Activated naive CD4-positive, alpha-beta T cell treated with anti-CD3 and anti-CD28 coated beads, Interleukin-2, amount 10 ng/mL, durations not matched to agents 5 hours and 36 hours (primary cell): ENCODE results near the gene JSRP1. TPM values are rescaled to one million over a fixed set of nuclear protein-coding genes. Genes with fewer than 3 reads are reported as not detected.

Experiments used
- microRNA-seq: library from miRNA; unstranded; fragments of <30 nt; microRNA quantifications from one replicate; pipeline ENCODE4 v1.2.0, GENCODE V29; 2022; ENCODE audit warnings: borderline microRNAs expressed, borderline replicate concordance
- total RNA-seq, 2 experiments: library from RNA; stranded (reverse); gene quantifications; one replicate each; pipeline ENCODE4 v1.2.3, GENCODE V29; 2021

The JSRP1 gene
- under 1 TPM in 1 of 2 experiments, not detected in 1; 0.76 TPM for total RNA-seq

GRCh38 chr19:2255982-2256685 is at the start of gene JSRP1:
JSRP1 (minus strand) TSS chr19:2256417; CDS start chr19:2255314, 1,103 bp downstream.

GRCh38 chr19:2282062-2282861 is 26.0 kb upstream of the JSRP1 start, which contains the start of gene PEAK3:
PEAK3 (minus strand) TSS chr19:2282175; CDS start chr19:2280931, 1,244 bp downstream.

GRCh38 chr19:2249010-2249866 is 7.0 kb downstream of the JSRP1 start, which contains the start of gene AMH:
AMH (plus strand) TSS chr19:2249323; CDS start chr19:2249333, 10 bp downstream.

GRCh38 chr19:2236314-2237050 is 19.7 kb downstream of the JSRP1 start, which contains the start of the genes PLEKHJ1 and SF3A2:
PLEKHJ1 (minus strand) TSS chr19:2236329; CDS start chr19:2236248, 81 bp downstream.
SF3A2 (plus strand) TSS chr19:2236824; CDS start chr19:2243419, 6,595 bp downstream.

Small RNAs within 50 kb of the gene (microRNA-seq; reads per million reads assigned to microRNA genes)
- gene MIR1227: 1.7 reads per million
- not detected for gene MIR4321

Other genes with a start within 250 kb of the JSRP1 start
- gene BTBD2, start 240.7 kb downstream of the JSRP1 start, total RNA-seq: 10 to 100 TPM; 55.4 to 63.9 TPM
- 100 to 1,000 TPM; 333 TPM for gene MKNK2, start 205.2 kb downstream of the JSRP1 start, total RNA-seq
- 100 to 1,000 TPM; 236 to 238 TPM for gene MOB3A, start 160.1 kb downstream of the JSRP1 start, total RNA-seq
- 10 to 100 TPM; 17.6 to 20.1 TPM for gene IZUMO4, start 159.5 kb downstream of the JSRP1 start, total RNA-seq
- 10 to 100 TPM; 83.4 to 88.5 TPM for gene AP3D1, start 104.9 kb downstream of the JSRP1 start, total RNA-seq
- 10 to 100 TPM; 55.0 to 55.2 TPM for gene DOT1L, start 92.5 kb downstream of the JSRP1 start, total RNA-seq
- 10 to 100 TPM; 57.5 to 58.8 TPM for gene PLEKHJ1, start 20.1 kb downstream of the JSRP1 start, total RNA-seq
- 100 to 1,000 TPM; 128 to 129 TPM for gene SF3A2, start 19.6 kb downstream of the JSRP1 start, total RNA-seq
- gene AMH, start 7.1 kb downstream of the JSRP1 start, total RNA-seq: 1 to 10 TPM; 7.4 to 8.0 TPM
- gene PEAK3, start 25.8 kb upstream of the JSRP1 start, total RNA-seq: under 1 TPM; 0.36 to 0.43 TPM
- 1 to 10 TPM in 1 of 2 experiments, under 1 TPM in 1; 0.72 to 1.1 TPM for gene LINGO3, start 51.7 kb upstream of the JSRP1 start, total RNA-seq
- gene LSM7, start 72.2 kb upstream of the JSRP1 start, total RNA-seq: 100 to 1,000 TPM; 119 to 131 TPM
- 10 to 100 TPM; 89.6 to 94.4 TPM for gene SPPL2B, start 72.3 kb upstream of the JSRP1 start, total RNA-seq
- gene TMPRSS9, start 103.8 kb upstream of the JSRP1 start, total RNA-seq: not detected
- gene TIMM13, start 171.2 kb upstream of the JSRP1 start, total RNA-seq: 10 to 100 TPM; 58.9 to 63.9 TPM
- 10 to 100 TPM; 75.2 to 76.2 TPM for gene LMNB2, start 200.5 kb upstream of the JSRP1 start, total RNA-seq
- gene GADD45B, start 219.7 kb upstream of the JSRP1 start, total RNA-seq: 10 to 100 TPM; 40.6 to 42.7 TPM